ENCODE results near the gene FAM168A.

DNA sequence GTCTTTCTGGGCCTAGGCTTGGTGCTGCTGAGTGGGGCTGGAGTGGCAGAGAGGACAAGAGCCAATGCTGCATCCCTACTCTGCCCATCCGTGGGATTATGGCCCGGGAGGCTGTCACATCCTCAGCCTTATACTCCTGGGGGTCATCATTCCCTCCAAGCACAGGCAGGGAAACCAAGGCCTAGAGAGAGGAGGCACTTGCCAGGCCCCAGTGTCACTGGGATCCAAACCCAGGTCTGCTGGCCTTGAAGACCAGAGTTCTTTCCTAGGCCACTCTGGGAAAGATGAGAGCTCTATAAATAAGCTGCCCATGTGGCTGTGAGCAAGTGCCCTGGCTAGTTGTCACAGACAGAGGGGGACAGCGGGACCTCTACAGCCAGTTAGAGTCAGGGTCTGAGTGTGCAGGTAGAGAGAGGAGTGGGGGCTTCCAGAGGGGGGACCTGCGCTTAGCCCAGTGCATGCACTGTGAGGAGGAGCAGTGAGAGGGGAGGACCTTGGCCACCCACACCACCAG lies 217.0 kb downstream of the FAM168A start:
- no peak for TF ChIP-seq PPARA (CRISPR knock-in tag; IDR thresholded peaks at IDR 0.05; ENCODE audit: borderline replicate concordance)
- TF ChIP-seq, protein P1, sequence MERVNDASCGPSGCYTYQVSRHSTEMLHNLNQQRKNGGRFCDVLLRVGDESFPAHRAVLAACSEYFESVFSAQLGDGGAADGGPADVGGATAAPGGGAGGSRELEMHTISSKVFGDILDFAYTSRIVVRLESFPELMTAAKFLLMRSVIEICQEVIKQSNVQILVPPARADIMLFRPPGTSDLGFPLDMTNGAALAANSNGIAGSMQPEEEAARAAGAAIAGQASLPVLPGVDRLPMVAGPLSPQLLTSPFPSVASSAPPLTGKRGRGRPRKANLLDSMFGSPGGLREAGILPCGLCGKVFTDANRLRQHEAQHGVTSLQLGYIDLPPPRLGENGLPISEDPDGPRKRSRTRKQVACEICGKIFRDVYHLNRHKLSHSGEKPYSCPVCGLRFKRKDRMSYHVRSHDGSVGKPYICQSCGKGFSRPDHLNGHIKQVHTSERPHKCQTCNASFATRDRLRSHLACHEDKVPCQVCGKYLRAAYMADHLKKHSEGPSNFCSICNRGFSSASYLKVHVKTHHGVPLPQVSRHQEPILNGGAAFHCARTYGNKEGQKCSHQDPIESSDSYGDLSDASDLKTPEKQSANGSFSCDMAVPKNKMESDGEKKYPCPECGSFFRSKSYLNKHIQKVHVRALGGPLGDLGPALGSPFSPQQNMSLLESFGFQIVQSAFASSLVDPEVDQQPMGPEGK (CRISPR knock-in tag; IDR thresholded peaks at IDR 0.05; ENCODE audit: borderline replicate concordance): no peak
- no peak for TF ChIP-seq ZNF565 (CRISPR knock-in tag; conservative IDR thresholded peaks at IDR 0.05; ENCODE audit: low read depth)
- no peak for TF ChIP-seq SNAI2 (CRISPR knock-in tag; IDR thresholded peaks at IDR 0.05)
- TF ChIP-seq ZNF8 (CRISPR knock-in tag; IDR thresholded peaks at IDR 0.05): no peak
